ENCODE data around the gene RPS14.

RPS14 gene

DNA sequence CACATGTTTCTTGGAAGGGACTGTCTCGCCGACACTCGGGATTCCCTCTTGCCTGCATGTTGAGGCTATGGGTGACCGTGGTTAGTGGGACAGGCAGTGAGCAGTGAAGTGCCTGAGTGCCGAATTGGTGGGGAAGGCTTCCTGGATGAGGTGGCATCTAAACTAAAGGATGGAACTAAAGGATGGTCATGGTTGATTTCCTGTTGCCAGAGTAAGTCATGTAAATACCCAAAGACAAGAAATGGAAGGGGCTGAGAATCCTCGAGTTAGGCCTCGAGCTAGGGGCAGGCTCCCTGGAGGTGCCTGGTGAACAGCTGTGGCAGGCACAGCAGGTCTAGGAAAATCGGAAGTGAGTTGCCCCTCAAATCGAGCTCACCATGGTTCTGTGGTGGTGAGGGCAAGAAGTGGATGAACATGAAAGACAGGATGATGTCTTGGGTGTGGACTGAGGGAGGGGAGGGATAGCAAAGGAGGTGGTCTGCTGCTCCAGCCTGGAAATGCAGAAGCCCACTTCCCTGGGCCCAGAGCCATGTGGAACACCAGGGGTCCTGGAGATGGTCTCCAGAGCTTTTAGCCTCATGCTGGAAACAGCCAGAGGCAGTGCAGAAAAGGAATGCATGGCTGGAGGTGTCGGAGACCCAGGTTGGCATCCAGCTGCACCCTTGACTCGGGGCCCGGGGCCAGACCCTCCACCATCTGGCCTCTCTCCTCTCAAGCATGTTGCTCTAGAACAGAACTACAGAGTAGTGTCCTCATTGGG, 49.0 kb downstream of the RPS14 start:
- DNase-seq (ENCODE audit: low read depth in 2 of 2), result no peak

GRCh38 chr5:150399524-150400211, 49.9 kb downstream of the RPS14 start:
- no peak for DNase-seq (ENCODE audit: low read depth in 2 of 2)

DNA sequence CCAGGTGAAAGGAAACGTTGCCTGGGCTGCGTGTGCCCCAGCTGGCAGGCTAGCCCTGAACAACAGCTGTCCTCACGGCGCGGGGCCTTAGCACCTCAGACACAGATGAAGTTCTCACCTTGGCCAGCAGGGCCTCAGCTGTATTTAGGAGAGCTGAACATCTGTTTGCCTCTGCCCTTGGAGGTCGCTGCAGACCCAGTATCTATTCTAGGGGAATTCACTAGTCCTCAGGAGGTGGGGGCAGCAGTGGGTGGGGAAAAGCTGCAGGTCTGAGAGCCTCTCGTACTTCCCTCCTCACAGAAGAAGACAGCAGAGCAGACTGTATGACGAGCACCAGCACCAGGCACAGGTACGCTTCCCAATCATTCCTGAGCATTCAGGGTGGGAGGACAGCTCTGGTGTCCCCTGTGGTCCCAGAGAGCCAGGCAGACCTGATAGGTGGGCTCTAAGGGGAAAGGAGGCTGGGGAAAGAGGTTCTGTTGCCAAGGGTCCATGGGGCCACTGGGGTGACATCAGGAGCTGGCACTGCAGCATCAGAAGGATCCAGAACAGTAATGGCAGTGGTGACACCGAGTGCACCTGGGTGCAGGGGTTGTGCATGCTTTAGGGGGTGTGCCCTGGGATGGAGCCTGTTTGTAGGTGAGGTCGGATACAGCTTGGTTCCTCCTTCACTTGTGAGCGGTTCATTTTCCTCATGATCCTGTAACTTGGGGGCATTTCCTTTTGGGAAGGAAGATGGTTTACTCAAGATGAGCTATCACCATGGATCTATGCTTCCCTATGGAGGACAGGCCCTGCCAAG, 50.6 kb downstream of the RPS14 start:
- DNase-seq (ENCODE audit: low read depth in 2 of 2), result no peak

- DNase-seq (ENCODE audit: low read depth in 2 of 2), result no peak
These were observed 51.5 kb downstream of the RPS14 start for GRCh38 chr5:150397782-150398721.

DNA sequence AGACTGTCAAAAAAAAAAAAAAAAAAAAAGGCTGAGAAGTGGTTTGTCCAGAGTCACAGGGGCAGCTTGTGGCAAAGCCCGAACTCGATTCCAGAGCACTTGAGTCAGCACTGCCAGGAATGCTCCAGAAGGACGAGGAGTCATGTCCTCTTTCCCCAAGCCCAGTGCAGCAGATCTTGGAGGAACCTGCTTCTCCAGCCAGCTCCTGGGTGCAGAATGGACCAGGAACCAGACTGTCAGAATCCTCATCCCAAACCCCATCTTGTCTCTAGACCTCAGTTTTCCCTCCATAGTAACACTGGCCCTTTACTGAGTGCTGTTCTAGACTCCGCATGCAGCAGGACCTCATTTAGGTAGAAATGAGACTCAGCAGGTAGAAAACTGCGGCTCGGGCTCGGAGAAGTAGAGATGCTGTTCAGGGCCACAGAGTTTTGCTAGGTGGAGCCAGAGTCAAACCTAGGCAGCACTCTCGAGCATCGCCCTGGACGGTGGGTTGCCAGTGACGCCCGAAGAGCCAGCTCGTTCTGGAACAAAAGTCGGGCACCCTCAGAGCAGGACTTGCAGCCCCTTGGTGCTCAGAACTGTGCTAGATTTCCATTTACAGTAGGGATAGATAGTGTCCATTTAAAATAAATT, 52.3 kb downstream of the RPS14 start:
- DNase-seq (ENCODE audit: low read depth in 2 of 2), result no peak

GRCh38 chr5:150396267-150396666, 53.3 kb downstream of the RPS14 start:
- no peak for DNase-seq (ENCODE audit: low read depth in 2 of 2)

- DNase-seq (ENCODE audit: low read depth in 2 of 2), result no peak
These were observed 53.9 kb downstream of the RPS14 start for GRCh38 chr5:150395688-150395975.

GRCh38 chr5:150394912-150395687, 54.4 kb downstream of the RPS14 start:
- no peak for DNase-seq (ENCODE audit: low read depth in 2 of 2)

DNA sequence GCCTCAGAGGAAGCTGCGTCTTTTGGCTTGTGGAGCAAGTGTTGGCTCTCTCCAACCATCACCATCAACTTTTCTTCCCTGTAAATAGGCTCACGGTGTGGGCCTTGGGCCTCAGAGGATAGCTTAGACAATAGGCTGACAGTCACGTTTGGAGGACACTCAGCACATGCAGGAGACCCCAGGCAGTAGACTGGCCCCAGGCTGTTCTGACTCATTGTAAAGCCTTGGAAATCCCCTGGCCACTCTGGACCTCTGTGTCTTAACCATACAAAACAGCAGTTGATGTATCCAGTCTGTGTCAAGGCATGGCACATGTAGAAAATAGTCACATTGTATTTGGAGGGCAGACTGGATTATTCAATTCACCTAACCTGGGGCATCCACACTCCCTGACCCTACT, 55.4 kb downstream of the RPS14 start:
- DNase-seq (ENCODE audit: low read depth in 2 of 2), result no peak

DNA sequence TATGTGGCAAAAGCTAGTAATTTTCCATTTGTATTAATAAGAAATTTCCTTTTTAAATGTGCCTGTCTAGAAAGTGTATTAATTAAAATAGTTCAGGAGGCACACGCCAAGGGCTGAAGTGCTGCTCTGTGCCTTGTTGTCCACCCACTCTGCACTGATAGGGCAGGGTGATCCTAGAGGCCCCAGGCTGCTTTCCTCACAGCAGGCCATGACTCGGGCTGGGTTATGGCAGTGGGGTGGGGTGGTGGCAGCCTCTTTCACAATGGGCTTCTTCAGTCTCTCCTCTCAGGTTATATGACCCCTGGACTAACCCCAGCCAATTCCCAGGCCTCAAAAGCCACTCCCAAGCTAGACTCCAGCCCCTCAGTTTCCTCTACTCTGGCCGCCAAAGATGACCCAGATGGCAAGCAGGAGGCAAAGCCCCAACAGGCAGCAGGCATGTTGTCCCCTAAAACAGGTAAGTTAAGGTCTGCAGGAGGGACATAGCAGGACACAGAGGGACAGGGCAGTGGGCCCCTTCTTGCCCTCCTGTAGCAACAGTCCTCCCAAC, 56.4 kb downstream of the RPS14 start:
- no peak for DNase-seq (ENCODE audit: low read depth in 2 of 2)

DNA sequence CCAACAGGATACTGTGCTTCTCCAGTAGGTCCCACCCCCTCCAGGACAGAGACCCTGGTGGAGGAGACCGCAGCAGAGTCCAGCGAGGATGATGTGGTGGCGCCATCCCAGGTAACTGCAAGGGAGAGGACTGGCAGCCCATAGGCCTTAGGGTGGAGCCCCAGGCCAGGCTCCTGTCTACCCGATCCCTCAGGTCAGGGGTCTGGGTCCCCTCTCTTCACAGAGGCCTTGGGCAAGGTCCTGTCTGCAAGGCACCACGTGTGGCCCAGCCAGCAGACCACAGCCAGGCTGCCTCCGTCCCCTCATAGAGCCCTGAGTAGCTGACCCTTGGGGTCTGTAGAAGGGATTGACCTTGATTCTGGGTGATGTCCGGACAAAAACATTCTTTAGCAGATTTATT, 56.9 kb downstream of the RPS14 start:
- DNase-seq (ENCODE audit: low read depth in 2 of 2), result no peak
